Ramos (cell line): Measurements from ENCODE around the gene RCOR3.
"Not testable (repeated sequence)": the region's sequence is repeated elsewhere in the genome, so short reads cannot be mapped to it uniquely, and the experiment has no call there.

Experiments
- in situ Hi-C: fragments of 300-500 bp; cut with MboI; formaldehyde crosslinking; loops from one replicate; pipeline ENCODE4 v1.14.3; 2022; ENCODE audit warnings: low sequenced_read_pairs; ENCODE audit not compliant: unreplicated experiment

Gene RCOR3

DNA sequence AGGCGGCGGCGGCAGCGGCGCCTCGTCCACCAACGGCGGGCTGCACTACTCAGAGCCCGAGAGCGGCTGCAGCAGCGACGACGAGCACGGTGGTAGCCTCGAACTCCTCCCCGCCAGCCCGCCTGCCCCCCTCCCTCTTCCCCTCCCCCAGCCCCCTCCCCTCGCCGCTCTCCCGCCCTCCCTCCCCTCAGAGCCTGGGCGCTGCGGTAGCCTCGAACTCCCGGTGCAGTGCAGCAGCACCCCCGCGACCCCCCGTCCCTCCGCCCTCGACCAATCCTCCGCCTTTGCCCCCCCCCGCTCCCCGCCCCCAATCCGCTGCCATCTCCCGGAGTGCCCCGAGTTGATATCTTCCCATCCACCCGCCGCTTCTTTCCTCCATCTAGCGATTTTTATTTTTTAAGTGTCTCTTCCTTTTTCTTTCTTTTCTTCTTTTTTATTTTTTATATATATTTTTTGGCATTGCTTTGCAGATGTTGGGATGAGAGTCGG is 516 bp downstream of the RCOR3 start:
- in situ Hi-C loops, result no loop called here

DNA sequence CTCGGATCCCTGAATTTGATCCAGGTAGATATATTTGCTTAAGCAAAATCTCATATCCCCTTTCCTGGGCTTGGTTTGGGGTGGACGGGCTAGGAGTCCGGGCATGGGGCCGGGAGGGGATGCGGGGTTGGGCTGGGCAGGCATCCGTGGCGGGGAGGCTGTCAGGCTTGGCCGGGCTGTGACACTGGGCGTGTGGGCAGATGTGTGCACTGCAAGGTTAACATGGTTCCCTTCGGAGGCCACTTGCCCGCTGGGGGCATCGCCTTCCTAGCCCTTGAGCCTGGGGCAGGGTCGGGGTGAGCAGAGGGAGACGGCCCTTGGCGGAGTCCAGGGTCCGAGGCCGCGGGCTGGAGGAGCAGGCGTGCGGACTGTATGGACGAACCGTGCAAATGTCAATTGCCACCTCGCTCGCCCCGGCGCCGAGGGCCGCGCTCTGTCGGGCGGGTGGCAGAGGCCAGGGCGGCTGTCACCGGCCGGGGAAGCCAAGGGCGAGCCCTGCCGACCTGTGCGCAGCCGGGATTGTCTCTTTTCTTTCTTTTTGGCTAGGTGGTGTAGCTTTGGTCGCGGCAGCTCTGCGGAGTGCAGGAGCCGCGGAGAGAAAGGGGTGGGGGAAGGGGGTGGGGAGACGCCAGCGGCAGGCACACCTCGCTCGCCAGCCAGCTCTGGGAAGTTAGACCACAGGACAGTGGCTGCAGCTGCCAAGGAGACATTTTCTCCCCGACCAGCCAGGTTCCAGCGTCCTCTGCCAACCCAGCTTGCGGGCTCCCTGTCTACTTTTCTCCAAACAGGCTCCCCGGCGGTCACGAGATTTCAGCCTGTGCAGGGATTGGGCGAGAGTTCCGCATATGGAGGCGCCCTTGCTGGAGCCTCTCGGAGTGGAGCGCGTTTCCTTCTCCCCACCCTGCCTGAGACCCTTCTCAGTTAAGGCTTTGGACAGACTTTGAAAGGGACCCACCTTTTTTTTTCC is 1.3 kb downstream of the RCOR3 start:
- in situ Hi-C loops, result no loop called here

DNA sequence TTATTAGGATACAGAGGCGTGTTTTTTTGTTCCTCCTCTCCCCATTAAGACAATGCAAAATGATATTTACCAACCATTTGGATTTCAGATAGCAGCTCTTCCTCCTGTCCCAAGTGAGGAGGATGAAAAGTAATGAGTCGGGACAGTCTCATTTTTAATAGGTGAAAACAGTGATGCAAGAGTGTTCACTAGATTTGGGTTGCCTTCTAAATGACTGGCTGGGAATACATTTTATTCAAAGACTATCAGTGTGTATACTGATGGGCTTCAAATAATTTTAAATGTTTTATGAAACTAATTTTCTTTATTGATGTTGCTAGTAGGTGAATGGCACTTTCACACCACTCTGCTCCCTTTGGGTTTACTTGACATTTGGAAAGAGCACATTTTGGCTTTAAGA is 2.1 kb downstream of the RCOR3 start:
- in situ Hi-C loops, result no loop called here

DNA sequence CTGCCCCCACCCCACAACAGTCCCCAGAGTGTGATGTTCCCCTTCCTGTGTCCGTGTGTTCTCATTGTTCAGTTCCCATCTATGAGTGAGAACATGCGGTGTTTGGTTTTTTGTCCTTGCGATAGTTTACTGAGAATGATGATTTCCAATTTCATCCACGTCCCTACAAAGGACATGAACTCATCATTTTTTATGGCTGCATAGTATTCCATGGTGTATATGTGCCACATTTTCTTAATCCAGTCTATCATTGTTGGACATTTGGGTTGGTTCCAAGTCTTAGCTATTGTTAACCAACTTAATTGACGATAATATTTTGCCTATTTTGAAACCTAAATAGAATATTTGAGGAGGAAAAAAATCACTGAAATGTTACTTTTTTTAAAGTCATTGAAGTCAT is 3.9 kb downstream of the RCOR3 start:
- in situ Hi-C loops, result not testable (repeated sequence)

DNA sequence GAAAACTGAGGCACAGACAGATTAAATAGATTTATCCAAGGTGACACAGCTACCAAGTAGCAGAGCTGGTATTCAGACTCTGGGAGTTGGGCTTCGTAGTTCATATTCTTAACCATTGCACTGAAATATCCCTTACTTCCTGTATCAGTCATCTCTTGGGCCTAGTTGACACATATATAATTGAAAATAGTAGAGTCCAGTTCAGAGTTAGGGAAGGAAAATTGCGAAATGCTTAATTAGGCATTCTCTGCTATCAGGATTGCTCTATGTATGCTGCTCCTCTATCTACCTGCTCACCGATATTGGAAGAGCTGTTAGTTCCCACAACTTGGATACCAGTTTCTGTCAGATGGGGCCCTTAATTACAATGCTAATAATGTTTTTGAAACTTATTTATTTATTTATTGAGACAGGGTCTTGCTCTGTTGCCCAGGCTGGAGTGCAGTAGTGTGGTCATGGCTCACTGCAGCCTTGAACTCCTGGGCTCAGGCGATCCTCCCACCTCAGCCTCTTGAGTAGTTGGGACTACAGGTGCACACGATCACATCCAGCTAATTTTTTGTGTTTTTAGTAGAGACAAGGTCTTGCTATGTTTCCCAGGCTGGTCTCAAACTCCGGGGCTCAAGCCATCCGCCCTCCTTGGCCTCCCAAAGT is 8.2 kb downstream of the RCOR3 start:
- in situ Hi-C loops, result no loop called here

DNA sequence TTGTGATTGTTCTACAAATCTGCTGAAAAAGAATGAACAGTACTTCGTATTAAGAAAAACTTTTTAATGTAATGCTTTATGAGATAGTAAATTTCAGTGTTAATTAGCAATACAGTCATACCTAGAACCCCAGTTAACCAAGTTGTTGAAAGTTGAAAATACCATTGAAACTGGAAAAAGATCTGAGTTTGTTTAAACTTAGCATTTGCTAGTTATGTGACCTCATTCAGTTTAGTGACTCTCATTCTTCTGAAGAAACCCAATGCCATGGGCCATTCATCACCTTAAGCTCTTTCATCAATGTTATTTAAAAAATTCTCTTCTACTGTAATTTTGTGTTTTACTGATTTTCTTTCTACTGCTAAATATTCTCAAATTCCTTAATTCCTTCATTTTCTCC is 20.2 kb downstream of the RCOR3 start:
- in situ Hi-C loops, result no loop called here

DNA sequence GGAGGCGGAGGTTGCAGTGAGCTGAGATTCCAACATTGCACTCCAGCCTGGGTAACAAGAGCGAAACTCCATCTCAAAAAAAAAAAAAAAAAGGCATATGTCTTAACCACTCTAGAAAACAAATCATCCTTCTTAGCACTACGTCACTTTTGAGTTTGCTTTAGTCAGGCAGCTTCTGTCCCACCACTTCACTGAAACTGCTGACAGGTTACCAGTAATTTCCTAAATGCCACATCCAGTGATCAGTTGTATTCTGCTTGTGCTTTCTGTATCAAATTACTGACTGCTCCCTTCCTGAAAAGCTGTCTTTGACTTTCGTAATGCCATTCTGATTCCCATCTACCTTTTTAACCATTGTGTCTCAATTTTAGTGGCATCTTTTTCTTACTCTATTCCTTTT is 21.7 kb downstream of the RCOR3 start:
- in situ Hi-C loops, result no loop called here

DNA sequence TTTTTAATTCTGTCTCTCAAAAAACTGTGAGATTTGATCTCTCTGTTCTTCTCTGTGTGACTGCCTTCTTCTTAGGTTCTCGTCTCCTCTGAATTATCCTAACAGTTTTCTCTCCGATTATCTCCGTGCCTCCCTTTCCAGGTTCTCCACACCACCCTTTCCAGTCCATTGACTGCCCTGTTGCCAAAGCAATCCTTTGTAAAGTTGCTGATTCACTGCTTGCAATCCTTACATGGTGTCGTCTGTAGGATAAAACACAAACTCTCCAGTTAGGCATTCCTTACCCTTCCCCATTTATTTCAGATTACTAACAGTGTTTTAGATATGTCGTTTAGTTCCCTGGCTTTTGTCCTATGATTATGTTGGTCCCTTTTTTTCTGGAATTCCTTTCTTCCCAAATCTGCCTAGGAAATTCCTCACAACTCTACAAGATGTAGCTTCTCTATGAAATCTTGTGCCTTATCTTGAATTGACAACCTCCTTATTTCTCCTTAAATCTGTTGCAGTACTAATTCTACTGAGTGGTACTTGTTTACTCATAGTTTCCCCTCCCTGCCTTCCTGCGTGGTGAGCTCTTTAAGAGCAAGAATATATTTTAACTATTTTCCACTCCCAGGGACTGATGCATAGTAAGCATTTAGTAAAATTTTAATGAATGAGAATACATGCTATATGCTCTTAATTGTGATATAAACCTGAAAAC is 22.3 kb downstream of the RCOR3 start:
- in situ Hi-C loops, result no loop called here

DNA sequence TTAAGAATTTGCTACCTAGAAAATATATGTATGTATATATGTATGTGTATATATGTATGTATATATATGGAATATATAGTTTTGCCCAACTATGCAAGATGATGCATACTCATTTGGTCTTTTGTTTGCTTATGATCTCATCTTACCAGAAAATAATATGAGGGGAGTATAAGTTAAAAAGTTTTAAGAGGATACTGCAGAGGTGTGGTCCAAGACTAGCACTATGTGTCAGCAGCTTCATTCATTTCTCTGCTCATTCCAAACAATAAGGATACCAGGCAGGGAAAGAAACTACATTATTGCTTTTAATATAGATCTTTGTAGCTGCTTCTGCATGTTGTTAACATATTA is 22.8 kb downstream of the RCOR3 start:
- in situ Hi-C loops, result no loop called here

DNA sequence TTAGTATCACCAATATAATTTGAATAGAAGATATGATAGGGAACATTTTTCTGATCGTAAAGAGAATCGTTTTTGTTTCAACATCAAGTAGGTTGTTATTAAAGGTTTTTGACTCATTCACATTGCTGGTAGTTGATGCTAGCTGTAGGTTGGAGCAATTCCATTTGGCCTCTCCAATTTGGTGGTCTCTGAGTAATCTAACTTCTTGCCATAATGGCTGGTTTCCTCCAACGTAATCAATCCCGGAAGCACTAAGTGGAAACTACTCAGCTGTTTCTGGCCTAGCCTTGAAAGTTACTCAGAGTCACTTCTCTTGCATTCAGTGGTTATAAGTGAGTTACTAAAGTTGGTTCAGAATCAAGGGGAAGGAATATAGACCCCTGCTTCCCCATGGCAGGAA is 26.0 kb downstream of the RCOR3 start:
- in situ Hi-C loops, result no loop called here

DNA sequence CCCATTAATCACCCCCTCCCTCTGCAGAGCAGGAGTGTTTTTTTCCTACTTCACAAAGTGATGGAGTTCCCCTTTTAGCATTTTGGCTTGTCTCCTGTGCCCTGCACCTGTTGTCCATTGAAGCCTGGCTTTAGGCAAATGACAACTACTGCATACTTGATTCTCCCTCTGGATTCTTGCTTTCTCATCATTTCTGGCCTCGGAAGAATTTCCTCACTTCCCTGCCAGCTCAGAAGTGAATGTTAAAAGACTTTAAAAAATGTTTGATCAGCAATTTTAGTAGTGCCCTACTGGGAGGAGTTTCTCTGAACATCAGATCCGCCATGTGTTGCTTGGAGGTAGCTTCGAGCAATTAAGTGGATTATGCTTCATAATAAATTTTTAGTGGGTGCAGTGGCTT is 28.1 kb downstream of the RCOR3 start:
- in situ Hi-C loops, result no loop called here

DNA sequence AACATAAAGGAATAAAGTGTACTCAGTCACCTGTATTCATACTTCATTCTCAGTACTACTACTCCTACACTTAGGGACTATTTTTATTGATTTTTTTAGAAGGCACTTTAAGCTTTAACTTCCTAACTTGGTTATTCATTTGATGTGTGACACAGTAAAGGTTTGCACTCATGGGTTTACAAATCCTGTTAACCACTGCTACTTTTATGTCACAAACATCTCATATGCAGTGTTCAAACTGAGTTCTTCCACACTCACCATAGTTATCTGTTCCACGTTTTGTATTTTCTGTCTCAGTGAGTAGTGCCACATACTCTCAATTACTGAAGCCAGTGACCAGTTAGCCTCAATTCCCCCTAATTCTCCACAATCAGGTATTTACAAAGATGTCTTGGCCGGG is 33.2 kb downstream of the RCOR3 start:
- in situ Hi-C loops, result no loop called here

DNA sequence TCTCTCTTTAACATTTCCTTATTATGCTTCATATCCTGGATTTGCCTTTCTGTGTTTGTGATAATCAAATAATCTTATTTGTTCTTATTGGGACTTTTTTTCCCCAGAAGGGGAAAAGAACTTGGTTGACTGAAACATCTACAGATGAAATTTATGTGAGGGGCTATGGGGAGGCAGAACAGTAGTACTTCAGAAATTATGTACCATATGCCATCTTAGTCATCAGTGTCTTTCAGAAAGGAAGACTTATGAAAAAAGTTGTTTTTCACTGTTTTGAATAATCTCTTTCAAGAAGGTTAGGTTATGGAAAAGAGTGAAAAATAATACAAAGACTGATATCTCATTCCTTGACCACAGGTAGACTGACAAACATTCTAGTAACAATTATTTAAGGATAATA is 37.2 kb downstream of the RCOR3 start:
- in situ Hi-C loops, result no loop called here

DNA sequence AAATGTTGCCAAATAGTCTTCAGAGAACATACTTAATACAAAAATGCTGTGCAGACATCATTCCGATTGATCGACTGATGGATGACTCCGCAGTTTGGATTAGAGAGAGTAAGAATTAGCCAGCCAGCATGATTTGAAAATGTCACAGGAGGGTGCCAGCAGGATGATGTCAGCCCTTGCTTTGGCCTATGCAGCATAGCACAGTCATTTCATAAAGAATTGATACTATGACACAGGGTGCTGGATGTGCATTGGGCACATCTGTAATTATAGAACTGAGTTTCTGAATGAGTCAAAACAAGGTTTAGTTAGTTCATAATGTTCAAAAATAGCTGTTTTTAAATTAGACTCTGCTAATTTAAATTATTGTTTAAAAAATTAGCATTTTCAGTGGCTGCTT is 45.9 kb downstream of the RCOR3 start:
- in situ Hi-C loops, result no loop called here

DNA sequence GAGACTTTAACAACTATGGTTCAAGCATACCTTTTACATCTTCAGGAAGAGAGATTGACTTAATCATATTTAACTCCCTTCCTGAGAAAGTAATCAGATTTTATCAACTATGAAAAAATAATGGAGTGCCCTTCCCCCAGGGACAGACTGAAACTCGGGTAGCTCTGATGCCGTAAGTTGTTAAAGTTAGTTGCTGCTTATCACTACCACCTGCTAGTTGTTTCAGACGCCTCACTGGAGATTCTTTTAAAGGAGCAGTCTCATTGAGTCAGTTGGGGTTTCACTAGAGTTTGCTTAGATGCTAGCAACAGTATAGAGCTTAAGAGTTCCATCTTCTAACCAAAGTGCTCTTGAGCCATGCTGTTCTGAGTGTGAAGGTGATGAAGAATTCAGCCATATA is 50.5 kb downstream of the RCOR3 start:
- in situ Hi-C loops, result no loop called here

DNA sequence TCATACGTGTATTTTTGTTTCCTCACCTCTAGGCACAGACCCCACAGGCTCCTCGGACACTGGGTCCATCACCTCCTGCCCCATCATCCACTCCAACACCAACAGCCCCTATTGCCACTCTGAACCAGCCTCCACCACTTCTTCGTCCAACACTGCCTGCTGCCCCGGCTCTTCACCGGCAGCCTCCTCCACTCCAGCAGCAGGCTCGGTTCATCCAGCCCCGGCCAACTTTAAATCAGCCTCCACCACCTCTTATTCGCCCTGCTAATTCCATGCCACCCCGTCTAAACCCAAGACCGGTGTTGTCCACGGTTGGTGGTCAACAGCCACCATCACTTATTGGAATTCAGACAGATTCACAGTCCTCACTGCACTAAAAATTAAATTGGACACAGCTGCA is 54.2 kb downstream of the RCOR3 start:
- in situ Hi-C loops, result no loop called here

DNA sequence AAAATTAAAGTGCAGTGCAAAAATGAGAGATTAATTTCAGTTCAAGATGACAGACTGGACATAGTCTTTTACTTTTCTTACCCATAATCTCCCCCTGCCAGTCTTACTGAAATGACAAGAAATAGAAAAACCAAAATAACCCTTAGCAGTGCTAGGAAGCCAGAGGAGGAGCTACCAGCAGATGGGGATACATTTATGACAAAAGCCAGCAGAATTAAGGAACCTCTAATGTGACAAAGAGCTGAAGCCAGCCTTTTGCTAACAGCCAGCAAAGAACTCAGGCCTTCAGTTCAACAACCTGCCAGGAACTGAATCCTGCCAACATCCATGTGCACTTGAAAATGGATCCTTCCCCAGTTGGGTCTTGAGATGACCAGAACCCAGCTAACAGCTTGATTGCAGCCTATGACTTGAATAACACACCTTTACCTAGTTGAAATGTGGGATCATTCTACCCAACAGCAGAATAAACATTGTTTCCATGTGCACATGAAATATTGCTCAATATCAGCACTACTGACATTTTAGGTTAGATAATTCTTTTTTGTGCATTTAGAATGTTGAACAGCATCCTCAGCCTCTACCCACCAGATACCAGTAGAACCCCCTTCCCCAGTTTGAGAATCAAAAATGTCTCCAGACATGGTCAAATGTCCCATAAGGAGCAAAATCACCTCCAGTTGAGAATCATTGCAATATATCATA is 59.6 kb downstream of the RCOR3 start:
- in situ Hi-C loops, result no loop called here

DNA sequence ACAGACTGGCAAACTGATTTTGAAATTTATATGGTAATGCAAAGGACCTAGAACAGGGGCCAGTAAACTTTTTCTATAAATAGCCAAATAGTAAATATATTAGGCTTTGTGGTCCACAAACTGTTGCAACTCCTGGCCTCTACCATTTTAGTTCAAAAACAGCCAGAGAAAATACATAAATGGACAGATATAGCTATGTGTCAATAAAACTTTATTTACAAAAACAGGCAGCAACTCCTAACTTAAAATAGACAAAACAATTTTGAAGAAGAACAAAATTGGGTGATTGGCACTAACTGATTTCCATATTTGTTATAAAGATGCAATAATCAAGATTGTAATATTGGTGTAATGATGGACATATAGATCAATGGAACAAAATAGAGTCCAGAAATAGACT is 60.7 kb downstream of the RCOR3 start:
- in situ Hi-C loops, result loop anchor here (5.0 to 10.0 kb wide), 2 partner anchors 152 to 335 kb away; no protein-coding TSS in a partner anchor

DNA sequence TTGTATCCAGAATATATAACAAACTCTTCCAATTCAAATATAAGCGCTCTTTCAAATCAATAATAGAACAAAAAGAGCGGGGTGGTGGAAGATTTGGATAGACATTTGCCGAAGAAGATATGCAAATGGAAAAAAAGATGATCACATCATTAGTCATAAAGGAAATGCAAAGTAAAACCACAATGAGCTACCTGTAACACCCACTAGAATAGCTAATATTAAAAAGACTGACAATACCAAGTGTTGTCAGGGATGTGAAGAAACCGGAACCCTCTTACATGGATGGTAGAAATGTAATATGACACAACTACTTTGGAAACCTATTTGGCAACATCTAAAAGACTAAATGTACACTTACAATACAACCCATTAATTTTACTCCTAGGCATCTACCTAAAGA is 61.8 kb downstream of the RCOR3 start:
- in situ Hi-C loops, result loop anchor here (5.0 to 10.0 kb wide), 2 partner anchors 151 to 334 kb away; no protein-coding TSS in a partner anchor

DNA sequence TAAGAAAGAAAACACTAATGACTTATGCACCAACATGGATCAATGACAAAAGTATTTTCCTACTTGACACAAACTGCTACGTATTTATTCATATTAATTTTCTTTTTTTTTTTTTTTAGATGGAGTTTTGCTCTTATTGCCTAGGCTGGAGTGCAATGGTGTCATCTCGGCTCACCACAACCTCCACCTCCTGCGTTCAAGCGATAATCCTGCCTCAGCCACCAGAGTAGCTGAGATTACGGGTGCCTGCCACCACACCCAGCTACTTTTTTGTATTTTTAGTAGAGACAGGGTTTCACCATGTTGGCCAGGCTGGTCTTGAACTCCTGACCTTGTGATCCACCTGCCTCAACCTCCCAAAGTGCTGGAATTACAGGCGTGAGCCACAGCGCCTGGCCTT is 62.5 kb downstream of the RCOR3 start:
- in situ Hi-C loops, result loop anchor here (5.0 to 10.0 kb wide), 2 partner anchors 151 to 333 kb away; no protein-coding TSS in a partner anchor
